Measurements from ENCODE around the gene HS3ST1.
A peak's percentile ranks its signal among the peaks of the same experiment; 100 is the strongest.

HS3ST1 gene

GRCh38 chr4:11431111-11431510 lies 2.4 kb upstream of the HS3ST1 start:
- no peak for DNase-seq (ENCODE audit: low spot score)

GRCh38 chr4:11430536-11430935 lies 1.8 kb upstream of the HS3ST1 start:
- no peak for DNase-seq (ENCODE audit: low spot score)

- DNase-seq (ENCODE audit: low spot score), result no peak
These were observed 978 bp upstream of the HS3ST1 start for GRCh38 chr4:11429699-11430045.

- peak; percentile 98 for DNase-seq (ENCODE audit: low spot score)
These were observed 405 bp upstream of the HS3ST1 start for GRCh38 chr4:11428899-11429698.

GRCh38 chr4:11427121-11427996 lies 1.3 kb downstream of the HS3ST1 start:
- DNase-seq (ENCODE audit: low spot score), result no peak

GRCh38 chr4:11426731-11427120 lies 2.0 kb downstream of the HS3ST1 start:
- DNase-seq (ENCODE audit: low spot score), result no peak

GRCh38 chr4:11426003-11426402 lies 2.7 kb downstream of the HS3ST1 start:
- DNase-seq (ENCODE audit: low spot score), result no peak

- DNase-seq (ENCODE audit: low spot score), result no peak
These were observed 3.8 kb downstream of the HS3ST1 start for GRCh38 chr4:11424856-11425255.

GRCh38 chr4:11424000-11424399 lies 4.7 kb downstream of the HS3ST1 start:
- DNase-seq (ENCODE audit: low spot score), result peak; percentile 40

- DNase-seq (ENCODE audit: low spot score), result no peak
These were observed 5.2 kb downstream of the HS3ST1 start for GRCh38 chr4:11423465-11423864.

GRCh38 chr4:11421116-11421515 lies 7.6 kb downstream of the HS3ST1 start:
- DNase-seq (ENCODE audit: low spot score), result peak; percentile 32

GRCh38 chr4:11420327-11420726 lies 8.4 kb downstream of the HS3ST1 start:
- DNase-seq (ENCODE audit: low spot score), result no peak

GRCh38 chr4:11418610-11419009 lies 10.1 kb downstream of the HS3ST1 start:
- no peak for DNase-seq (ENCODE audit: low spot score)

- no peak for DNase-seq (ENCODE audit: low spot score)
These were observed 12.0 kb downstream of the HS3ST1 start for GRCh38 chr4:11416767-11417113.

GRCh38 chr4:11416071-11416766 lies 12.5 kb downstream of the HS3ST1 start:
- no peak for DNase-seq (ENCODE audit: low spot score)

- no peak for DNase-seq (ENCODE audit: low spot score)
These were observed 13.2 kb downstream of the HS3ST1 start for GRCh38 chr4:11415409-11416070.

- no peak for DNase-seq (ENCODE audit: low spot score)
These were observed 16.5 kb downstream of the HS3ST1 start for GRCh38 chr4:11412211-11412610.

GRCh38 chr4:11409632-11410031 lies 19.1 kb downstream of the HS3ST1 start:
- DNase-seq (ENCODE audit: low spot score), result no peak

GRCh38 chr4:11408233-11408967 lies 20.3 kb downstream of the HS3ST1 start:
- no peak for DNase-seq (ENCODE audit: low spot score)

- DNase-seq (ENCODE audit: low spot score), result no peak
These were observed 21.1 kb downstream of the HS3ST1 start for GRCh38 chr4:11407551-11407950.

- DNase-seq (ENCODE audit: low spot score), result no peak
These were observed 24.3 kb downstream of the HS3ST1 start for GRCh38 chr4:11404431-11404830.

GRCh38 chr4:11402192-11402591 lies 26.5 kb downstream of the HS3ST1 start:
- no peak for DNase-seq (ENCODE audit: low spot score)

Measured in kidney tubule cell (primary cell).